K562 (cell line): ENCODE measurements around the gene IRS1. TPM values are rescaled to one million over a fixed set of nuclear protein-coding genes. Genes with fewer than 3 reads are reported as not detected.

ENCODE experiments used
- ATAC-seq: fragments of 200-7000 bp; cut with Tn5 transposase; 3 replicates; pipeline ENCODE4 v1.9.1; 2020; ENCODE audit warnings: moderate library complexity
- BruUV-seq: library from RNA; stranded (reverse); fragments of 400-500 nt; replicated peaks from 2 replicates; lab custom pipeline; 2021; lab: Mats Ljungman, UMichigan
- CTCF ChIA-PET: fragments of 300-600 bp; formaldehyde crosslinking; extraction: SDS; loops from one replicate; lab custom pipeline; 2021; ENCODE audit warnings: low intra/inter-chr PET ratio; lab: Yijun Ruan, JAX
- POLR2A ChIA-PET: fragments of 300-600, 350-650 bp; sonication (Branson Sonifier 250); formaldehyde crosslinking; extraction: SDS; loops from one replicate; lab custom pipeline; 2021; ENCODE audit warnings: antibody characterized with exemption, inconsistent platforms; lab: Yijun Ruan, JAX
- DNase-seq, 4 experiments: peaks; one replicate each; pipeline versions ENCODE4 v3.0.0 to v3.0.0-alpha.2; 2011 to 2018; ENCODE audit warnings: low spot score in 3 of 4, mixed read lengths in 3 of 4; ENCODE audit errors: extremely low read depth in 1 of 4
- FAIRE-seq: peaks from 2 replicates; lab custom pipeline; 2011; peaks lifted over from hg19 to GRCh38; lab: Jason Lieb, UNC
- H2AFZ ChIP-seq: 2 replicates; pipeline ENCODE4 v1.6.0; 2011; ENCODE audit warnings: low read depth, low read length, control low read depth, inconsistent platforms
- H3K27ac ChIP-seq: fragments of 200-600 bp; 3 replicates; pipeline ENCODE4 v1.8.0; 2011; ENCODE audit warnings: low read depth, mild to moderate bottlenecking, control low read depth, inconsistent platforms, low read length, moderate library complexity, mixed read lengths; ENCODE audit errors: extremely low read depth
- H3K27me3 ChIP-seq, 2 experiments: fragments of 300-600 bp in 1 of 2; 2 replicates in 1 of 2; 3 replicates in 1 of 2; pipeline versions ENCODE4 v1.6.0 to v1.8.0; 2011; ENCODE audit warnings: inconsistent platforms in 2 of 2, low read length in 2 of 2, mild to moderate bottlenecking in 1 of 2, mixed read lengths in 1 of 2, moderate library complexity in 1 of 2; ENCODE audit not compliant: control insufficient read depth in 2 of 2, insufficient read depth in 2 of 2
- H3K36me3 ChIP-seq: fragments of 300-600 bp; 3 replicates; pipeline ENCODE4 v1.8.0; 2011; ENCODE audit warnings: mild to moderate bottlenecking, low read length, inconsistent platforms; ENCODE audit not compliant: control insufficient read depth, insufficient read depth
- H3K4me1 ChIP-seq, 2 experiments: fragments of 200-600 bp in 1 of 2; replicated peaks in 1 of 2; 2 replicates in 1 of 2; 3 replicates in 1 of 2; pipeline versions ENCODE4 v1.5.1 to v1.8.0; 2011; ENCODE audit warnings: inconsistent platforms in 2 of 2, low read length in 2 of 2, mild to moderate bottlenecking in 1 of 2, mixed read lengths in 1 of 2, moderate library complexity in 1 of 2; ENCODE audit not compliant: control insufficient read depth in 2 of 2, insufficient read depth in 2 of 2
- H3K4me2 ChIP-seq: 2 replicates; pipeline ENCODE4 v1.6.1; 2011; ENCODE audit warnings: low read length, control low read depth, inconsistent platforms, mixed read lengths; ENCODE audit not compliant: insufficient read depth
- H3K4me3 ChIP-seq: fragments of 200-600 bp; sonication (generic), shearing (Covaris generic); 2 replicates; pipeline ENCODE4 v1.5.1; 2016; ENCODE audit warnings: control low read depth, inconsistent platforms
- H3K79me2 ChIP-seq: fragments of 200-600 bp; 3 replicates; pipeline ENCODE4 v1.8.0; 2011; ENCODE audit warnings: low read length, inconsistent platforms; ENCODE audit not compliant: control insufficient read depth, insufficient read depth
- H3K9ac ChIP-seq, 2 experiments: 2 replicates each; pipeline versions ENCODE4 v1.6.0 to v1.6.1; 2011; ENCODE audit warnings: low read depth in 2 of 2, low read length in 2 of 2, control low read depth in 1 of 2, inconsistent platforms in 1 of 2, mild to moderate bottlenecking in 1 of 2, mixed read lengths in 1 of 2; ENCODE audit not compliant: insufficient read depth in 1 of 2
- H3K9me1 ChIP-seq: one replicate; pipeline ENCODE4 v1.6.0; 2011; ENCODE audit warnings: inconsistent platforms, mild to moderate bottlenecking, low read length, moderate library complexity; ENCODE audit not compliant: control insufficient read depth, insufficient read depth
- H3K9me3 ChIP-seq: replicated peaks from 2 replicates; pipeline ENCODE4 v1.5.1; 2011; ENCODE audit warnings: low read depth, low read length, inconsistent platforms; ENCODE audit not compliant: control insufficient read depth, insufficient read depth
- H4K20me1 ChIP-seq: replicated peaks from 2 replicates; pipeline ENCODE4 v1.6.1; 2011; ENCODE audit warnings: low read length, inconsistent platforms, mixed read lengths; ENCODE audit not compliant: control insufficient read depth, insufficient read depth
- CEBPG ChIP-seq, 3 experiments: fragments of 200-800 bp in 1 of 3; sonication (Bioruptor generic) in 1 of 3; sonication (generic) in 1 of 3; formaldehyde crosslinking in 1 of 3; IDR thresholded peaks in 2 of 3; conservative IDR thresholded peaks in 1 of 3; 2 replicates each; pipeline versions ENCODE4 v1.6.1 to v1.8.0; 2016 to 2022; ENCODE audit warnings: missing compliant biosample characterization in 2 of 3, missing genetic modification characterization in 2 of 3, mild to moderate bottlenecking in 1 of 3, missing genetic modification reagents in 1 of 3
- ETV1 ChIP-seq: fragments of 450-650 bp; conservative IDR thresholded peaks from 2 replicates; pipeline ENCODE4 v1.6.1; 2016; ENCODE audit warnings: missing genetic modification characterization, control low read depth, low read depth, missing compliant biosample characterization
- GTF2A2 ChIP-seq: IDR thresholded peaks from 2 replicates; pipeline ENCODE4 v1.6.1; 2016; ENCODE audit warnings: mild to moderate bottlenecking, missing genetic modification characterization, missing compliant biosample characterization
- HNRNPH1 ChIP-seq: fragments of 200-400 bp; formaldehyde crosslinking; optimal IDR thresholded peaks from 2 replicates; pipeline ENCODE3; 2017; ENCODE audit warnings: low read depth, mild to moderate bottlenecking, low read length, moderate library complexity
- JUN ChIP-seq, 2 experiments: sonication (generic) in 1 of 2; formaldehyde crosslinking in 1 of 2; IDR thresholded peaks; 2 replicates each; pipeline versions ENCODE4 v1.6.1 to v1.8.0; 2012 to 2022; ENCODE audit warnings: borderline replicate concordance in 2 of 2, mild to moderate bottlenecking in 2 of 2, improper control_type of control experiment in 1 of 2, low read depth in 1 of 2, low read length in 1 of 2, missing genetic modification reagents in 1 of 2
- TAF7 ChIP-seq: fragments of 450-650 bp; IDR thresholded peaks from 2 replicates; pipeline ENCODE4 v1.6.1; 2016; ENCODE audit warnings: missing genetic modification characterization, missing compliant biosample characterization
- TARDBP ChIP-seq: fragments of 450-650 bp; IDR thresholded peaks from 2 replicates; pipeline ENCODE4 v1.6.1; 2016
- ZBTB26 ChIP-seq: fragments of 450-650 bp; formaldehyde crosslinking; IDR thresholded peaks from 2 replicates; pipeline ENCODE4 v1.4.0; 2022; ENCODE audit warnings: missing genetic modification characterization
- ZNF445 ChIP-seq: fragments of 250-450 bp; sonication (Bioruptor Pico); IDR thresholded peaks from 2 replicates; pipeline ENCODE4 v1.4.0; 2020; ENCODE audit warnings: low read depth, mild to moderate bottlenecking, moderate library complexity
- WGBS: fragments of 100-300 bp; shearing (Covaris generic); methylation state at CpG from one replicate; pipeline ENCODE4 v1.1.6; 2016; ENCODE audit warnings: low coverage, mixed read lengths; ENCODE audit not compliant: insufficient coverage; ENCODE audit errors: missing lambda C conversion rate; 5-methylcytosine and 5-hydroxymethylcytosine counted together
- in situ Hi-C: fragments of 300-500 bp; cut with MboI; formaldehyde crosslinking; loops from 4 replicates; pipeline ENCODE4 v1.15.0; 2018; ENCODE audit warnings: inconsistent platforms, mixed read lengths
- intact Hi-C: fragments of 100-400 bp; cut with micrococcal nuclease; formaldehyde crosslinking; loops from 2 replicates; pipeline ENCODE4 v1.14.2; 2022
- polyA plus RNA-seq, 8 experiments: library from polyadenylated mRNA; depleted of rRNA in 4 of 8; stranded (reverse) in 5 of 8; unstranded in 3 of 8; fragments of >200 nt; fragmentation: Nextera tagmentation in 2 of 8; fragmentation: Illumina TruSeq in 1 of 8; extraction: Ambion mirVana in 2 of 8; extraction: Trizol in 1 of 8; gene quantifications; 2 replicates each; pipeline versions ENCODE4 v1.2.1 to v1.2.3, GENCODE V29; 2011 to 2014; ENCODE audit warnings: inconsistent platforms in 1 of 8, missing spikeins in 1 of 8
- total RNA-seq, 7 experiments: library from RNA; depleted of rRNA in 6 of 7; stranded (reverse); fragments of >200 nt in 6 of 7; fragmentation: Illumina TruSeq in 2 of 7; extraction: Trizol in 2 of 7; gene quantifications; 2 replicates each; pipeline versions ENCODE4 v1.2.1 to v1.2.3, GENCODE V29; 2011 to 2021; ENCODE audit warnings: low replicate concordance in 1 of 7
- TF ChIP-seq, protein P1 (sequence below): fragments of 450-650 bp; IDR thresholded peaks from 2 replicates; pipeline ENCODE4 v1.6.1; 2016; ENCODE audit warnings: low read depth

The IRS1 gene
- total and polyA plus RNA-seq, 9 of the 15 experiments (the other 6 are each of a cell fraction or from before 2014, with no cell fraction given), result under 0.01 to 0.31 (median 0.08) TPM; not detected in 1

- TF ChIP-seq TAF7 (tag), result no peak
These were observed 67.0 kb downstream of the IRS1 start (continued) for GRCh38 chr2:226732478-226733188.

- no peak overlapping the region for H3K4me2 ChIP-seq
- H3K9ac ChIP-seq, result no peak overlapping the region
- POLR2A ChIA-PET, result no interaction called here
- BruUV-seq, result no TSS peak
- no peak overlapping the region for H2AFZ ChIP-seq
- no peaks in the 10 kb centered on the region for H3K9me1 ChIP-seq
- FAIRE-seq (no peak), ATAC-seq (peak; percentile 59; the same call in 2 of the 3 replicates), DNase-seq (peak in 1 of 4 experiments; percentile 12)
- no peaks in the 10 kb centered on the region for H4K20me1 ChIP-seq
- no peaks in the 10 kb centered on the region for H3K36me3 ChIP-seq
- no peaks in the 10 kb centered on the region for H3K9me3 ChIP-seq
- no peaks in the 10 kb centered on the region for H3K4me1 ChIP-seq
- intact Hi-C loops (no loop called here), in situ Hi-C loops (no loop called here)
- 0% methylated on average over 2 of the region's 4 CpGs for WGBS
- H3K27ac ChIP-seq, result no peak overlapping the region
- CTCF ChIA-PET, result no interaction called here
- H3K4me3 ChIP-seq, result no peak overlapping the region
- H3K79me2 ChIP-seq, result no peaks in the 10 kb centered on the region
- H3K27me3 ChIP-seq, result no peaks in the 10 kb centered on the region
- TF ChIP-seq ZNF445 (CRISPR knock-in tag) (no peak), ZBTB26 (CRISPR knock-in tag) (no peak), HNRNPH1 (no peak), TARDBP (no peak), JUN (IDR thresholded peaks at IDR 0.05; ENCODE audit: borderline replicate concordance, low read depth, low read length) (no peak), JUN (CRISPR knock-in tag; IDR thresholded peaks at IDR 0.05; ENCODE audit: borderline replicate concordance) (no peak), CEBPG (CRISPR knock-in tag; IDR thresholded peaks at IDR 0.05) (no peak), CEBPG (tag; conservative IDR thresholded peaks at IDR 0.05 in 1 of 2, IDR thresholded peaks at IDR 0.05 in 1 of 2) (no peak), GTF2A2 (tag) (no peak), ETV1 (tag) (no peak)
- TF ChIP-seq, protein P1, sequence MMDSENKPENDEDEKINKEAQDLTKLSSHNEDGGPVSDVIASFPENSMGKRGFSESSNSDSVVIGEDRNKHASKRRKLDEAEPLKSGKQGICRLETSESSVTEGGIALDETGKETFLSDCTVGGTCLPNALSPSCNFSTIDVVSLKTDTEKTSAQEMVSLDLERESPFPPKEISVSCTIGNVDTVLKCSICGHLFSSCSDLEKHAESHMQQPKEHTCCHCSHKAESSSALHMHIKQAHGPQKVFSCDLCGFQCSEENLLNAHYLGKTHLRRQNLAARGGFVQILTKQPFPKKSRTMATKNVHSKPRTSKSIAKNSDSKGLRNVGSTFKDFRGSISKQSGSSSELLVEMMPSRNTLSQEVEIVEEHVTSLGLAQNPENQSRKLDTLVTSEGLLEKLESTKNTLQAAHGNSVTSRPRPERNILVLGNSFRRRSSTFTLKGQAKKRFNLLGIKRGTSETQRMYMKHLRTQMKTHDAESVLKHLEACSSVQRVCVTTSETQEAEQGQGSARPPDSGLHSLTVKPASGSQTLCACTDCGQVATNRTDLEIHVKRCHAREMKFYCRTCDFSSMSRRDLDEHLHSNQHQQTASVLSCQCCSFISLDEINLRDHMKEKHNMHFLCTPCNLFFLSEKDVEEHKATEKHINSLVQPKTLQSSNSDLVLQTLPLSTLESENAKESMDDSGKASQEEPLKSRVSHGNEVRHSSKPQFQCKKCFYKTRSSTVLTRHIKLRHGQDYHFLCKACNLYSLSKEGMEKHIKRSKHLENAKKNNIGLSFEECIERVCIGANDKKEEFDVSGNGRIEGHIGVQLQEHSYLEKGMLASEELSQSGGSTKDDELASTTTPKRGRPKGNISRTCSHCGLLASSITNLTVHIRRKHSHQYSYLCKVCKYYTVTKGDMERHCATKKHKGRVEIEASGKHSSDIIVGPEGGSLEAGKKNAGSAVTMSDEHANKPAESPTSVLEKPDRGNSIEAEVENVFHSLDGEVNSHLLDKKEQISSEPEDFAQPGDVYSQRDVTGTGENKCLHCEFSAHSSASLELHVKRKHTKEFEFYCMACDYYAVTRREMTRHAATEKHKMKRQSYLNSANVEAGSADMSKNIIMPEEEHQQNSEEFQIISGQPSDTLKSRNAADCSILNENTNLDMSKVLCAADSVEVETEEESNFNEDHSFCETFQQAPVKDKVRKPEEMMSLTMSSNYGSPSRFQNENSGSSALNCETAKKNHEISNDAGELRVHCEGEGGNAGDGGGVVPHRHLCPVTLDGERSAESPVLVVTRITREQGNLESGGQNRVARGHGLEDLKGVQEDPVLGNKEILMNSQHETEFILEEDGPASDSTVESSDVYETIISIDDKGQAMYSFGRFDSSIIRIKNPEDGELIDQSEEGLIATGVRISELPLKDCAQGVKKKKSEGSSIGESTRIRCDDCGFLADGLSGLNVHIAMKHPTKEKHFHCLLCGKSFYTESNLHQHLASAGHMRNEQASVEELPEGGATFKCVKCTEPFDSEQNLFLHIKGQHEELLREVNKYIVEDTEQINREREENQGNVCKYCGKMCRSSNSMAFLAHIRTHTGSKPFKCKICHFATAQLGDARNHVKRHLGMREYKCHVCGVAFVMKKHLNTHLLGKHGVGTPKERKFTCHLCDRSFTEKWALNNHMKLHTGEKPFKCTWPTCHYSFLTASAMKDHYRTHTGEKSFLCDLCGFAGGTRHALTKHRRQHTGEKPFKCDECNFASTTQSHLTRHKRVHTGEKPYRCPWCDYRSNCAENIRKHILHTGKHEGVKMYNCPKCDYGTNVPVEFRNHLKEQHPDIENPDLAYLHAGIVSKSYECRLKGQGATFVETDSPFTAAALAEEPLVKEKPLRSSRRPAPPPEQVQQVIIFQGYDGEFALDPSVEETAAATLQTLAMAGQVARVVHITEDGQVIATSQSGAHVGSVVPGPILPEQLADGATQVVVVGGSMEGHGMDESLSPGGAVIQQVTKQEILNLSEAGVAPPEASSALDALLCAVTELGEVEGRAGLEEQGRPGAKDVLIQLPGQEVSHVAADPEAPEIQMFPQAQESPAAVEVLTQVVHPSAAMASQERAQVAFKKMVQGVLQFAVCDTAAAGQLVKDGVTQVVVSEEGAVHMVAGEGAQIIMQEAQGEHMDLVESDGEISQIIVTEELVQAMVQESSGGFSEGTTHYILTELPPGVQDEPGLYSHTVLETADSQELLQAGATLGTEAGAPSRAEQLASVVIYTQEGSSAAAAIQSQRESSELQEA, result no peak
These were observed 69.1 kb downstream of the IRS1 start for GRCh38 chr2:226730481-226730880.
